ENCODE data around the gene ITGB2.

Gene ITGB2

DNA sequence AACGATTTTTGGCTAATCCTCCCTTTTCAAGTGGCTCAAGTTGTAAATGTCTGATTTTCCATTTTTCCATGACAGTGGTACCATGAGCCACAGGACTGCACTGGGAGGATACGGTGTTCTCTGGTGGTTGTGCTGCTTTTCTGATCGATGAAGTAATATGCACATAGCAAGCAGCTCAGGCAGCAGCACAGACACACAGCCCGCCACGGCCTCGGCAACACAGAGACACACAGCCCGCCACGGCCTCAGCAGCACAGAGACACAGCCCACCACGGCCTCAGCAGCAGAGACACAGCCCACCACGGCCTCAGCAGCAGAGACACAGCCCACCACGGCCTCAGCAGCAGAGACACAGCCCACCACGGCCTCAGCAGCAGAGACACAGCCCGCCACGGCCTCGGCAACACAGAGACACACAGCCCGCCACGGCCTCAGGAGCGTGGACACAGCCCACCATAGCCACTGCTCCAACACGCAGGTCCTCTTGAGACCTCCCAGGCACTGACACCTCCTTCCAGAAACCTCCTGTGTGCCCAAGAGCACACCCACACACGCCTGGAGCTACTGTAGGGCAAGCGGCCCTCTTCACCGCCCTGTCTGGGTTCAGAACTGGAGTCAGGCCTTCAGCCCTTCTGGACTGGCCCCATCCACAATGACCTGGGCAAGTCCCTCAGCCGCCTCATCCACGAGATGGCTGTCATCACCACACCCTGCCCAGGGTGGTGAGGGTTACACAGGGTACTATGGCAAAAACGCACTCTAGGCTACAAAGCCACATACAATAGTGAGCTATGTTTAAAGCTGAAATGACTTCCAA, 57.6 kb downstream of the ITGB2 start:
- TF ChIP-seq, protein P1, sequence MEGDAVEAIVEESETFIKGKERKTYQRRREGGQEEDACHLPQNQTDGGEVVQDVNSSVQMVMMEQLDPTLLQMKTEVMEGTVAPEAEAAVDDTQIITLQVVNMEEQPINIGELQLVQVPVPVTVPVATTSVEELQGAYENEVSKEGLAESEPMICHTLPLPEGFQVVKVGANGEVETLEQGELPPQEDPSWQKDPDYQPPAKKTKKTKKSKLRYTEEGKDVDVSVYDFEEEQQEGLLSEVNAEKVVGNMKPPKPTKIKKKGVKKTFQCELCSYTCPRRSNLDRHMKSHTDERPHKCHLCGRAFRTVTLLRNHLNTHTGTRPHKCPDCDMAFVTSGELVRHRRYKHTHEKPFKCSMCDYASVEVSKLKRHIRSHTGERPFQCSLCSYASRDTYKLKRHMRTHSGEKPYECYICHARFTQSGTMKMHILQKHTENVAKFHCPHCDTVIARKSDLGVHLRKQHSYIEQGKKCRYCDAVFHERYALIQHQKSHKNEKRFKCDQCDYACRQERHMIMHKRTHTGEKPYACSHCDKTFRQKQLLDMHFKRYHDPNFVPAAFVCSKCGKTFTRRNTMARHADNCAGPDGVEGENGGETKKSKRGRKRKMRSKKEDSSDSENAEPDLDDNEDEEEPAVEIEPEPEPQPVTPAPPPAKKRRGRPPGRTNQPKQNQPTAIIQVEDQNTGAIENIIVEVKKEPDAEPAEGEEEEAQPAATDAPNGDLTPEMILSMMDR (IDR thresholded peaks at IDR 0.05; ENCODE audit: insufficient read depth, low read length, missing control alignments): no peak
- no peak for DNase-seq (ENCODE audit: low read depth, low spot score)
- H3K4me3 ChIP-seq (ENCODE audit: low read depth, low read length): no peak overlapping the region
- ChIA-PET CTCF (no interaction called here), POLR2A (no interaction called here)

DNA sequence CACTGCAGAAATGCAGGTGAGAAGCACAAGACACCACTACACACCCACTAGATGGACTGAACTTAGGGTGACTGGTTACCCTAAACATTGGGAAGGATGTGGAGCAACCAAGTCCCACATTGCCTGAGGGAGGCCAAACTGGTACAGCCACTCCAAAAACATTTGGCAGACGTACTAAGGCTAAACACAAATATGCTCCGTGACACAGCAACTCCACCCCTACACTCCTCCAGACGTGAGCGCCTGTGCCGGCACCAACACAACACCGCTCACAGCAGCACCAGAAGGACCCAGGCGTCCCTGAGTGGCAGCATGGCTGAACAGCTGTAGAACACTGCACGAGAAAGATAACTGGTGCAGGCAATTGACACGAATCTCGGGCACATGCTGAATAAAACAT, 61.9 kb downstream of the ITGB2 start:
- H3K4me3 ChIP-seq (ENCODE audit: low read depth, low read length): no peak overlapping the region
- ChIA-PET CTCF (interaction anchor here (1.2 kb wide), 1 partner anchor 73 kb away, joined by 5 read pairs; no protein-coding TSS in a partner anchor), POLR2A (no interaction called here)
- TF ChIP-seq, protein P1 (IDR thresholded peaks at IDR 0.05; ENCODE audit: insufficient read depth, low read length, missing control alignments): no peak
- DNase-seq (ENCODE audit: low read depth, low spot score): no peak

DNA sequence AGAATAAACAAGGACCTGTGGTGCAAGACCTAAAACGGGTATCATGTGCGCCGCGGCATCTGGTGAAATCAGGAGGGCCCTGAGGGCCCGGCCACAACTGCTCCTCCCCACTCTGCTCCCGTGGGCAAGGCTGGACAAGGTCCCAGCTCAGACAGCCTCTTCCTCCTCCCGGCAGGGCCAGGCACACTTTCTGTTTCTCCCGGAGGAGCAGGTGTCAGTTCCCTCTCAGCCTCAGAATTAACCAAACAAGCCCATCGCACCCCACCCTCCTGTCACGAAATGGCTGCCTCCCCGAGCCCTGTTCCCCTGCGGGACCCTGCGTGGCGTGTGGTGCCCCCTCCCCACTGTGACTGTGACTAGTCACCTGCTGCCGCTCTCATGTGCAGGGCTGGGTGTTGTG, 62.4 kb downstream of the ITGB2 start:
- POLR2A ChIA-PET: no interaction called here
- no peak overlapping the region for H3K4me3 ChIP-seq (ENCODE audit: low read depth, low read length)
- TF ChIP-seq, protein P1 (IDR thresholded peaks at IDR 0.05; ENCODE audit: insufficient read depth, low read length, missing control alignments): no peak
- CTCF ChIA-PET: interaction anchor here (1.0 to 1.3 kb wide), 6 partner anchors 12 to 279 kb away, joined by 3 to 6 read pairs (median 4); partner anchors contain the start of gene PTTG1IP
- no peak for DNase-seq (ENCODE audit: low read depth, low spot score)

DNA sequence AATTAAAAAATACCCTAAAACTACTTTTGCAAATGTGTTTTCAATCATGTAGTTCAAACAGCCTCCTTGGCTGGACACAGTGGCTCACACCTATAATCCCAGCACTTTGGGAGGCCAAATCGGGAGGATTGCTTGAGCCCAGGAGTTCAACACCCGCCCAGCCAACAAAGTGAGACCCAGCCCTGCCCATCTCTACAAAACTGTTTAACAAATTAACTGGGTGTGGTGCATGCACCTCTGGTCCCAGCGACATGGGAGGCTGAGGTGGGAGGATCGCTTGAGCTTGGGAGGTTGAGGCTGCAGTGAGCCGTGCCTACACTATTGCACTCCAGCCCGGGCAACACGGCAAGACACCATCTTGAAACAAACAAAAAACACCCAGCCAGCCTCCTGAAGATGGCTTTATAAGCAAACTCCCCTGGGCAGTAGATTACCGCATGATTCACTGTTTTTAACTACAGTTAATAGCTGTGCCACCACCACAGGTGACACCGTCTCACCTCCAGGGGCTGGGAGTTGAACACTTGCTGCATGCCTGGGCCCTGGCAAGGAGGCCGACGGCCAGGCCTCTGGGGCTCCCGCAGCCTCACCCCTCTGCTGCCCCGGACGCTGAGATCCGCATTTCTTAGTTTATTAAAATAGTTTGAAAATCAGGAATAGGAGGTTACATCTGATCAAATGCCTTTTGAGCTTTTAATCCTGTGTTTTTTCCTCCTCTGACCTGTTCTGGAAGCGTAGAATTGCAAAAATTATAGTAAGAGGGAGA, 63.4 kb downstream of the ITGB2 start:
- ChIA-PET CTCF (interaction anchor here (1.0 to 1.3 kb wide), 6 partner anchors 11 to 280 kb away, joined by 3 to 6 read pairs (median 4); partner anchors contain the start of gene PTTG1IP), POLR2A (interaction anchor here (0.6 kb wide), 1 partner anchor 14 kb away, joined by 3 read pairs; no protein-coding TSS in a partner anchor)
- H3K4me3 ChIP-seq (ENCODE audit: low read depth, low read length): no peak overlapping the region
- TF ChIP-seq, protein P1 (IDR thresholded peaks at IDR 0.05; ENCODE audit: insufficient read depth, low read length, missing control alignments): no peak
- DNase-seq (ENCODE audit: low read depth, low spot score): no peak

DNA sequence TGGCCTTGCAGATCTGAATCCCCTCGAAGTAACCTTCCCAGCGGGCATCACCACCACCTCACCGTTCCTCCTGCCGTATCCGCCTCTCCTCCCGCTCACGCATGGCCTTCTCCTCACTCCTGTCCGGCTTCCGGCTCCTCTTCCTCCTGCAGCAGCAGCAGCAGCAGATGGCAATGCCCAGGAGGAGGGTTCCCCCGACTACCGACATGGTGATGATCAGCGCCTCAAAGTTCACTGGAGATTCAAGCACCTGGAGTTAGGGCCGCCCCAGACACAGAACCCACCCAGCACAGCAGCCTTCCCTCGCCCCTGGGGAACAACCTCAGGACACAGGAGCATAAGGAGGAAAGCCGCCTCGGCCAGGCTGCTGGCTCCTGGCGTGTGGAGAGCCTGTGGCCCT, 64.6 kb downstream of the ITGB2 start:
- H3K4me3 ChIP-seq (ENCODE audit: low read depth, low read length): no peak overlapping the region
- TF ChIP-seq, protein P1 (IDR thresholded peaks at IDR 0.05; ENCODE audit: insufficient read depth, low read length, missing control alignments): no peak
- ChIA-PET POLR2A (interaction anchor here (0.6 kb wide), 1 partner anchor 15 kb away, joined by 3 read pairs; no protein-coding TSS in a partner anchor), CTCF (no interaction called here)
- DNase-seq (ENCODE audit: low read depth, low spot score): no peak

DNA sequence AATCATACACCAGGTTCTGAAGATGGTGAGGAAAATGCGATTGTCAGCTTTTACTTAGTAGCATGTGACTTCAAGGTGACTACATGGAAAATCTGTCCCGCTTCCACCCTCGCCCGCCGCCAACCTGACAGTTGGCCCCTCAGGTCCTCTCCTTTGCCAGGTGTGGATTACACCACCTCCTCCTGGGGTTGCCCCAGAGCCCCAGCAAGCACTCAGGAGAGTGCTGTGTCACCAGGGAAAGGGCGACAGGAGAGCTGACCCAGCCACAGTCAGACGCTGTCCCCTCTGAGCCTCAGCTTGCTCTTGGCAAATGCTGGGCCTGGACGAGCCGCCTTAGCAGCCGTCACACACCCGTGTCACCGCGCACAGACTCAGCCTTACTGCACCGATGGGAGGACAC, 65.1 kb downstream of the ITGB2 start:
- no peak for DNase-seq (ENCODE audit: low read depth, low spot score)
- TF ChIP-seq, protein P1 (IDR thresholded peaks at IDR 0.05; ENCODE audit: insufficient read depth, low read length, missing control alignments): no peak
- ChIA-PET CTCF (interaction anchor here (1.6 kb wide), 1 partner anchor 9 kb away, joined by 5 read pairs; no protein-coding TSS in a partner anchor), POLR2A (no interaction called here)
- H3K4me3 ChIP-seq (ENCODE audit: low read depth, low read length): no peak overlapping the region

Measured in AG04449 (cell line).